A549 (cell line): ENCODE data around the gene ADCY3. TPM values are rescaled to one million over a fixed set of nuclear protein-coding genes. Genes with fewer than 3 reads are reported as not detected.

Experiments used
- ATAC-seq, 2 experiments: fragments of 200-7000 bp in 1 of 2; fragments of >200 bp in 1 of 2; cut with Nextera tagmentation in 1 of 2; cut with Tn5 transposase in 1 of 2; 3 replicates each; pipeline versions ENCODE4 v1.8.0 to v1.9.1; 2018 to 2020; ENCODE audit warnings: mild to moderate bottlenecking in 1 of 2, moderate library complexity in 1 of 2
- CTCF ChIA-PET: fragments of 300-600 bp; sonication (Branson Sonifier 250); formaldehyde crosslinking; extraction: SDS; loops from one replicate; lab custom pipeline; 2021; ENCODE audit warnings: antibody characterized with exemption, inconsistent platforms; lab: Yijun Ruan, JAX
- POLR2A ChIA-PET: fragments of 350-600 bp; formaldehyde crosslinking; extraction: SDS; loops from one replicate; lab custom pipeline; 2021; ENCODE audit warnings: antibody characterized with exemption, inconsistent platforms; lab: Yijun Ruan, JAX
- DNase-seq, 2 experiments: peaks; one replicate each; pipeline versions ENCODE4 v3.0.0 to v3.0.0-alpha.2; 2011 to 2016; ENCODE audit warnings: low read depth in 1 of 2, low spot score in 1 of 2
- FAIRE-seq: peaks from 2 replicates; lab custom pipeline; 2011; peaks lifted over from hg19 to GRCh38; lab: Jason Lieb, UNC
- H3K27ac ChIP-seq, 2 experiments: fragments of >200 bp; sonication (Bioruptor Twin); formaldehyde crosslinking; 3 replicates each; pipeline ENCODE4 v1.5.1; 2016 to 2017
- H3K4me1 ChIP-seq: fragments of >200 bp; sonication (Bioruptor Twin); formaldehyde crosslinking; 3 replicates; pipeline ENCODE4 v1.6.1; 2016
- H3K4me2 ChIP-seq: fragments of >200 bp; sonication (Bioruptor Twin); formaldehyde crosslinking; 3 replicates; pipeline ENCODE4 v1.6.1; 2016
- H3K4me3 ChIP-seq: fragments of >200 bp; sonication (Bioruptor Twin); formaldehyde crosslinking; 3 replicates; pipeline ENCODE4 v1.5.1; 2016
- H3K9me3 ChIP-seq: fragments of >200 bp; sonication (Bioruptor Twin); formaldehyde crosslinking; 3 replicates; pipeline ENCODE4 v1.6.1; 2016
- ATOH8 ChIP-seq: fragments of 250-450 bp; sonication (Bioruptor Pico); IDR thresholded peaks from 2 replicates; pipeline ENCODE4 v1.5.0; 2020; ENCODE audit warnings: low read depth, mild to moderate bottlenecking, moderate library complexity
- CBX8 ChIP-seq: fragments of 200-600 bp; sonication (generic); IDR thresholded peaks from 2 replicates; pipeline ENCODE4 v1.6.1; 2016
- CEBPB ChIP-seq, 2 experiments: fragments of >200 bp in 1 of 2; sonication (Bioruptor Twin) in 1 of 2; formaldehyde crosslinking in 1 of 2; IDR thresholded peaks; 2 replicates each; pipeline ENCODE4 v1.6.1; 2012 to 2016
- CTCF ChIP-seq: fragments of >200 bp; sonication (Bioruptor Twin); formaldehyde crosslinking; IDR thresholded peaks from 3 replicates; pipeline ENCODE4 v1.5.1; 2016
- E2F6 ChIP-seq: IDR thresholded peaks from 2 replicates; pipeline ENCODE4 v1.6.1; 2012; ENCODE audit warnings: low read depth, borderline replicate concordance
- EP300 ChIP-seq, 2 experiments: fragments of >200 bp; sonication (Bioruptor Twin); formaldehyde crosslinking; IDR thresholded peaks; 2 replicates in 1 of 2; 3 replicates in 1 of 2; pipeline ENCODE4 v1.6.1; 2016 to 2017
- GATA3 ChIP-seq: IDR thresholded peaks from 2 replicates; pipeline ENCODE4 v1.6.1; 2012; ENCODE audit warnings: borderline replicate concordance
- HDAC2 ChIP-seq: fragments of 200-600 bp; sonication (generic); IDR thresholded peaks from 2 replicates; pipeline ENCODE4 v1.6.1; 2016
- HEYL ChIP-seq: fragments of 250-450 bp; sonication (Bioruptor Pico); IDR thresholded peaks from 2 replicates; pipeline ENCODE4 v1.8.0; 2021; ENCODE audit warnings: mild to moderate bottlenecking, moderate library complexity
- HMGXB4 ChIP-seq: fragments of 250-450 bp; sonication (Bioruptor Pico); IDR thresholded peaks from 2 replicates; pipeline ENCODE4 v1.5.0; 2021; ENCODE audit warnings: mild to moderate bottlenecking, moderate library complexity, borderline replicate concordance
- HOXB13 ChIP-seq: fragments of 250-450 bp; sonication (Bioruptor Pico); IDR thresholded peaks from 2 replicates; pipeline ENCODE4 v1.5.0; 2020; ENCODE audit warnings: low read depth, mild to moderate bottlenecking, moderate library complexity
- JUNB ChIP-seq: fragments of >200 bp; sonication (Bioruptor Twin); formaldehyde crosslinking; IDR thresholded peaks from 2 replicates; pipeline ENCODE4 v1.6.1; 2016
- KDM1A ChIP-seq: fragments of 200-600 bp; sonication (generic); IDR thresholded peaks from 2 replicates; pipeline ENCODE4 v1.6.1; 2016; ENCODE audit warnings: low read depth, mild to moderate bottlenecking
- KDM5A ChIP-seq: fragments of 200-600 bp; sonication (generic); IDR thresholded peaks from 2 replicates; pipeline ENCODE4 v1.6.1; 2016; ENCODE audit warnings: antibody characterized with exemption, mild to moderate bottlenecking
- MAFK ChIP-seq: fragments of 450-650 bp; IDR thresholded peaks from 2 replicates; pipeline ENCODE4 v1.6.1; 2014; ENCODE audit not compliant: partially characterized antibody
- MAZ ChIP-seq: fragments of 150-350 bp; IDR thresholded peaks from 2 replicates; pipeline ENCODE4 v1.6.1; 2014; ENCODE audit warnings: antibody characterized with exemption, low read depth, low read length, borderline replicate concordance
- RARB ChIP-seq: fragments of 250-450 bp; sonication (Bioruptor Pico); IDR thresholded peaks from 2 replicates; pipeline ENCODE4 v1.8.0; 2021; ENCODE audit warnings: mild to moderate bottlenecking, moderate library complexity
- RCOR1 ChIP-seq: fragments of 150-350 bp; IDR thresholded peaks from 2 replicates; pipeline ENCODE4 v1.6.1; 2014; ENCODE audit warnings: antibody characterized with exemption, low read length, low read depth
- USF2 ChIP-seq: fragments of 450-650 bp; IDR thresholded peaks from 2 replicates; pipeline ENCODE4 v1.6.1; 2014; ENCODE audit warnings: antibody characterized with exemption
- ZC3H11A ChIP-seq: fragments of 450-650 bp; IDR thresholded peaks from 2 replicates; pipeline ENCODE4 v1.6.1; 2014; ENCODE audit warnings: antibody characterized with exemption, mild to moderate bottlenecking
- WGBS: methylation state at CpG from one replicate; pipeline ENCODE4 v1.1.6; 2017; ENCODE audit errors: missing lambda C conversion rate; 5-methylcytosine and 5-hydroxymethylcytosine counted together
- polyA plus RNA-seq, 4 experiments: library from polyadenylated mRNA; depleted of rRNA in 3 of 4; stranded (reverse); fragments of >200 nt; fragmentation: RNase III in 1 of 4; extraction: RNeasy Plus Mini Kit Qiagen cat#74134 plus additional on column Dnase treatment in 1 of 4; gene quantifications; 2 replicates in 3 of 4; 3 replicates in 1 of 4; pipeline ENCODE4 v1.2.3, GENCODE V29; 2011 to 2017

Gene ADCY3
- polyA plus RNA-seq, 2 of the 4 experiments (the other 2 are of a cell fraction) = 37.4 to 65.4 TPM

- Histone ChIP-seq H3K9me3 (peaks cover 8% of the 10 kb centered on the region), H3K4me2 (no peak overlapping the region), H3K4me1 (no peaks in the 10 kb centered on the region), H3K27ac (no peak overlapping the region), H3K4me3 (no peak overlapping the region)
- no peak for DNase-seq
- no peak for ATAC-seq
- no peak for FAIRE-seq
- ChIA-PET CTCF (no interaction called here), POLR2A (no interaction called here)
- 92% methylated on average over 7 of the region's 7 CpGs for WGBS
- TF ChIP-seq HMGXB4 (CRISPR knock-in tag) = no peak
- TF ChIP-seq MAFK = peak; percentile 93
- TF ChIP-seq E2F6 = no peak
- TF ChIP-seq ZC3H11A = no peak
- no peak for TF ChIP-seq KDM5A
- TF ChIP-seq RARB (CRISPR knock-in tag) = no peak
- no peak for TF ChIP-seq ATOH8 (CRISPR knock-in tag)
These were observed 30.1 kb upstream of the ADCY3 start for GRCh38 chr2:24950102-24950501.

GRCh38 chr2:24948506-24948905 lies 28.5 kb upstream of the ADCY3 start:
- CTCF ChIA-PET = interaction anchor here (0.6 to 1.7 kb wide), 7 partner anchors 9 to 733 kb away, joined by 3 to 5 read pairs (median 3); no protein-coding TSS in a partner anchor
- Histone ChIP-seq H3K4me1 (no peaks in the 10 kb centered on the region), H3K4me2 (no peak overlapping the region), H3K4me3 (no peak overlapping the region), H3K9me3 (no peaks in the 10 kb centered on the region), H3K27ac (no peak overlapping the region)
- WGBS = 97% methylated on average over 6 of the region's 6 CpGs
- DNase-seq (no peak), FAIRE-seq (no peak), ATAC-seq (no peak; a peak in 1 of 6 replicates)
- TF ChIP-seq CTCF = no peak
- no peak for TF ChIP-seq CEBPB (IDR thresholded peaks at IDR 0.05)
- no peak for TF ChIP-seq HEYL
- no peak for TF ChIP-seq GATA3
- no peak for TF ChIP-seq CBX8
- no peak for TF ChIP-seq JUNB
- TF ChIP-seq E2F6 = no peak
- TF ChIP-seq HMGXB4 (CRISPR knock-in tag) = no peak
- POLR2A ChIA-PET = no interaction called here

GRCh38 chr2:24947561-24948157 lies 27.6 kb upstream of the ADCY3 start:
- WGBS = 92% methylated on average over 3 of the region's 3 CpGs
- Histone ChIP-seq H3K4me2 (no peak overlapping the region), H3K4me1 (no peaks in the 10 kb centered on the region), H3K27ac (no peak overlapping the region), H3K4me3 (no peak overlapping the region), H3K9me3 (no peaks in the 10 kb centered on the region)
- DNase-seq (no peak), ATAC-seq (no peak), FAIRE-seq (no peak)
- POLR2A ChIA-PET = no interaction called here
- CTCF ChIA-PET = interaction anchor here (0.9 to 1.7 kb wide), 3 partner anchors 13 to 538 kb away, joined by 3 to 5 read pairs (median 4); no protein-coding TSS in a partner anchor
- TF ChIP-seq KDM1A = no peak
- no peak for TF ChIP-seq MAZ
- no peak for TF ChIP-seq EP300 (IDR thresholded peaks at IDR 0.05)
- no peak for TF ChIP-seq MAFK
- TF ChIP-seq HDAC2 = no peak
- TF ChIP-seq HOXB13 (CRISPR knock-in tag) = no peak
- no peak for TF ChIP-seq USF2
- no peak for TF ChIP-seq RCOR1
